Measurements from ENCODE around the gene EPS8L3.

DNA sequence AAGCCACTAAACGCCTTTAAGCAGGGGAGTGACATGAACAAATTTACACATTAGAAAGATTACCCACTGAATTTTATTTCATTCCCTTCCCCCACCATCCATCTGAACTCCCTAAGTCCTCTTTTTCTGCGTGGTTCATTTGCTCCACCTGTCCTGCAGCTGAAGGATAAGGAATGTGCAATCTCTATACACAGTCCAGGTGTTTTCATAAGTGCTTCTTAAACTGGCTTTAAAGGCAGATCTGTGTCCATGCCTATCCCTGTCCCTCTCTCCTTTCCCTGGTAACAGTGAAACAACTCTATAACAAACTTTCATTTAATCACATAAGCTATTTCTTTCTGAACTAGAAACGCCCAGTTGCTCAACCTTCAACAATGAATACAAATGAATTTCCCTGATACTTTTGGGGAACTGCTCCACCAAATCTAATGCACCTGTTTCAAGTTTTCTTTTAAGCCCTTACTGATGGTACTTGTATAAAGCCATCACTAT, 31.3 kb downstream of the EPS8L3 start:
- TF ChIP-seq, protein P1, sequence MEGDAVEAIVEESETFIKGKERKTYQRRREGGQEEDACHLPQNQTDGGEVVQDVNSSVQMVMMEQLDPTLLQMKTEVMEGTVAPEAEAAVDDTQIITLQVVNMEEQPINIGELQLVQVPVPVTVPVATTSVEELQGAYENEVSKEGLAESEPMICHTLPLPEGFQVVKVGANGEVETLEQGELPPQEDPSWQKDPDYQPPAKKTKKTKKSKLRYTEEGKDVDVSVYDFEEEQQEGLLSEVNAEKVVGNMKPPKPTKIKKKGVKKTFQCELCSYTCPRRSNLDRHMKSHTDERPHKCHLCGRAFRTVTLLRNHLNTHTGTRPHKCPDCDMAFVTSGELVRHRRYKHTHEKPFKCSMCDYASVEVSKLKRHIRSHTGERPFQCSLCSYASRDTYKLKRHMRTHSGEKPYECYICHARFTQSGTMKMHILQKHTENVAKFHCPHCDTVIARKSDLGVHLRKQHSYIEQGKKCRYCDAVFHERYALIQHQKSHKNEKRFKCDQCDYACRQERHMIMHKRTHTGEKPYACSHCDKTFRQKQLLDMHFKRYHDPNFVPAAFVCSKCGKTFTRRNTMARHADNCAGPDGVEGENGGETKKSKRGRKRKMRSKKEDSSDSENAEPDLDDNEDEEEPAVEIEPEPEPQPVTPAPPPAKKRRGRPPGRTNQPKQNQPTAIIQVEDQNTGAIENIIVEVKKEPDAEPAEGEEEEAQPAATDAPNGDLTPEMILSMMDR (conservative IDR thresholded peaks at IDR 0.05 in 1 of 2, IDR thresholded peaks at IDR 0.05 in 1 of 2; ENCODE audit: extremely low read depth in 1 of 2, insufficient read depth in 1 of 2, low read depth in 1 of 2, low read length in 2 of 2) = no peak
- no peak for TF ChIP-seq EZH2 (IDR thresholded peaks at IDR 0.05; ENCODE audit: borderline replicate concordance, low read length)
